A549 treated with Mapracorat at 1 μM for 4 hours (cell line): ENCODE results near the gene KRT8. TPM values are rescaled to one million over a fixed set of nuclear protein-coding genes. Genes with fewer than 3 reads are reported as not detected.

Source experiments
- total RNA-seq: library from RNA; stranded (reverse); fragments of 200-300 nt; extraction: Qiagen RNA extraction; gene quantifications from 5 replicates; pipeline ENCODE4 v1.2.3, GENCODE V29; 2022

The KRT8 gene
- total RNA-seq = 4,031 to 4,993 TPM (median 4,777 TPM) in 5 replicates

GRCh38 chr12:52904509-52905300 is at the start of gene KRT8:
Gene KRT8 (minus strand): TSS chr12:52905076. CDS start chr12:52904981, 95 bp downstream.

GRCh38 chr12:52848661-52849255 is 56.1 kb downstream of the KRT8 start, which contains the start of gene KRT78:
Gene KRT78 (minus strand): TSS chr12:52848994. CDS start chr12:52848930, 64 bp downstream.

Other genes with a start within 250 kb of the KRT8 start
- gene KRT1, start 224.7 kb downstream of the KRT8 start, total RNA-seq = not detected in 5 replicates
- gene KRT77, start 201.6 kb downstream of the KRT8 start, total RNA-seq = not detected in 5 replicates
- not detected in 5 replicates for gene KRT76, start 127.7 kb downstream of the KRT8 start, total RNA-seq
- gene KRT3, start 109.0 kb downstream of the KRT8 start, total RNA-seq = 0.06 to 0.11 TPM in 2 of 5 replicates, not detected in the others
- 2.1 to 4.0 TPM (median 3.4 TPM) in 5 replicates for gene KRT4, start 91.0 kb downstream of the KRT8 start, total RNA-seq
- gene KRT79, start 70.8 kb downstream of the KRT8 start, total RNA-seq = 0.08 to 0.10 TPM in 2 of 5 replicates, not detected in the others
- 0.10 to 0.31 TPM (median 0.15 TPM) in 3 of 5 replicates, not detected in the others for gene KRT78, start 56.1 kb downstream of the KRT8 start, total RNA-seq
- gene KRT18, start 44.0 kb upstream of the KRT8 start, total RNA-seq = 2,830 to 3,225 TPM (median 2,990 TPM) in 5 replicates
- 233 to 364 TPM (median 274 TPM) in 5 replicates for gene EIF4B, start 101.4 kb upstream of the KRT8 start, total RNA-seq
- 35.6 to 67.7 TPM (median 53.7 TPM) in 5 replicates for gene TNS2, start 145.0 kb upstream of the KRT8 start, total RNA-seq
- gene SPRYD3, start 174.3 kb upstream of the KRT8 start, total RNA-seq = 31.6 to 38.1 TPM (median 36.6 TPM) in 5 replicates
- gene IGFBP6, start 192.6 kb upstream of the KRT8 start, total RNA-seq = 157 to 250 TPM (median 241 TPM) in 5 replicates
- 0.14 to 0.28 TPM (median 0.23 TPM) in 5 replicates for gene SOAT2, start 198.4 kb upstream of the KRT8 start, total RNA-seq